HFFc6 (cell line): Measurements from ENCODE around the gene SLC39A11. TPM values are rescaled to one million over a fixed set of nuclear protein-coding genes. Genes with fewer than 3 reads are reported as not detected.

Experiments used
- DNase-seq: peaks from one replicate; pipeline ENCODE4 v3.0.0-alpha.2; 2018
- H3K27ac Mint-ChIP-seq: 2 replicates; pipeline ENCODE4 v1.8.0; 2020; ENCODE audit warnings: mild to moderate bottlenecking, mixed read lengths
- H3K27me3 Mint-ChIP-seq: 2 replicates; pipeline ENCODE4 v1.8.0; 2021; ENCODE audit warnings: mild to moderate bottlenecking, moderate library complexity, mixed read lengths; ENCODE audit not compliant: insufficient read depth
- H3K36me3 Mint-ChIP-seq: 2 replicates; pipeline ENCODE4 v1.8.0; 2021; ENCODE audit warnings: low read depth, mixed read lengths
- H3K4me1 Mint-ChIP-seq: 2 replicates; pipeline ENCODE4 v1.8.0; 2020; ENCODE audit warnings: low read depth, mixed read lengths
- H3K4me3 Mint-ChIP-seq: 2 replicates; pipeline ENCODE4 v1.8.0; 2020; ENCODE audit warnings: mild to moderate bottlenecking, moderate library complexity, mixed read lengths
- H3K9me3 Mint-ChIP-seq: 2 replicates; pipeline ENCODE4 v1.8.0; 2020; ENCODE audit warnings: mild to moderate bottlenecking, mixed read lengths
- total RNA-seq, 6 experiments: library from RNA; stranded (reverse); fragmentation: NEBNext Ultra II Directional; extraction: Animal tissue kit (Norgen Biotek cat#: 25700); gene quantifications; 2 replicates in 1 of 6; 3 replicates in 5 of 6; pipeline ENCODE4 v1.2.3, GENCODE V29; 2021
- TF ChIP-seq, protein P1 (sequence below): fragments of 200-600 bp; sonication (generic); IDR thresholded peaks from 2 replicates; pipeline ENCODE4 v1.5.0; 2021; ENCODE audit warnings: antibody characterized with exemption, mild to moderate bottlenecking

Gene SLC39A11
- total RNA-seq, 6 experiments from 2014 or later: 29.7 to 40.6 (median 34.9) TPM

DNA sequence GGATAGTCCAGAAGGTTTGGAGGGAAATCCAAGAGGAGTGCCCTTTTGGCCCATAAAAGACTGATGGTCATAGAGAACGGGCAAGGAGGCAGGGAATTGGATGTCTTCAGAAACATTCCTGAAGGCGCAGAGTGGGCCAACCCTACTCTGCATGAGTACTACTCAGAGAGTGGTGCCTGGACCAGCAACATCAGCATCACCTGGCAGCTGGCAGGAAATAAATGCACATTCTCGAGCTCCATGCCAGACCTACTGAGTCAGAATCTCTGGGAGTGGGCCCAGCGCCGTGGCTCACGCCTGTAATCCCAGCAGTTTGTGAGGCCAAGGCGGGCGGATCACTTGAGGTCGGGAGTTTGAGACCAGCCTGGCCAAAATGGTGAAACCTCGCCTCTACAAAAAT lies 27.1 kb upstream of the SLC39A11 start:
- TF ChIP-seq, protein P1, sequence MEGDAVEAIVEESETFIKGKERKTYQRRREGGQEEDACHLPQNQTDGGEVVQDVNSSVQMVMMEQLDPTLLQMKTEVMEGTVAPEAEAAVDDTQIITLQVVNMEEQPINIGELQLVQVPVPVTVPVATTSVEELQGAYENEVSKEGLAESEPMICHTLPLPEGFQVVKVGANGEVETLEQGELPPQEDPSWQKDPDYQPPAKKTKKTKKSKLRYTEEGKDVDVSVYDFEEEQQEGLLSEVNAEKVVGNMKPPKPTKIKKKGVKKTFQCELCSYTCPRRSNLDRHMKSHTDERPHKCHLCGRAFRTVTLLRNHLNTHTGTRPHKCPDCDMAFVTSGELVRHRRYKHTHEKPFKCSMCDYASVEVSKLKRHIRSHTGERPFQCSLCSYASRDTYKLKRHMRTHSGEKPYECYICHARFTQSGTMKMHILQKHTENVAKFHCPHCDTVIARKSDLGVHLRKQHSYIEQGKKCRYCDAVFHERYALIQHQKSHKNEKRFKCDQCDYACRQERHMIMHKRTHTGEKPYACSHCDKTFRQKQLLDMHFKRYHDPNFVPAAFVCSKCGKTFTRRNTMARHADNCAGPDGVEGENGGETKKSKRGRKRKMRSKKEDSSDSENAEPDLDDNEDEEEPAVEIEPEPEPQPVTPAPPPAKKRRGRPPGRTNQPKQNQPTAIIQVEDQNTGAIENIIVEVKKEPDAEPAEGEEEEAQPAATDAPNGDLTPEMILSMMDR: no peak
- peaks cover 14% of the 10 kb centered on the region for H3K4me1 Mint-ChIP-seq
- no peaks in the 10 kb centered on the region for H3K36me3 Mint-ChIP-seq
- H3K9me3 Mint-ChIP-seq: no peaks in the 10 kb centered on the region
- DNase-seq: no peak
- H3K27me3 Mint-ChIP-seq: peaks cover 11% of the 10 kb centered on the region
- no peak overlapping the region for H3K27ac Mint-ChIP-seq
- no peak overlapping the region for H3K4me3 Mint-ChIP-seq

DNA sequence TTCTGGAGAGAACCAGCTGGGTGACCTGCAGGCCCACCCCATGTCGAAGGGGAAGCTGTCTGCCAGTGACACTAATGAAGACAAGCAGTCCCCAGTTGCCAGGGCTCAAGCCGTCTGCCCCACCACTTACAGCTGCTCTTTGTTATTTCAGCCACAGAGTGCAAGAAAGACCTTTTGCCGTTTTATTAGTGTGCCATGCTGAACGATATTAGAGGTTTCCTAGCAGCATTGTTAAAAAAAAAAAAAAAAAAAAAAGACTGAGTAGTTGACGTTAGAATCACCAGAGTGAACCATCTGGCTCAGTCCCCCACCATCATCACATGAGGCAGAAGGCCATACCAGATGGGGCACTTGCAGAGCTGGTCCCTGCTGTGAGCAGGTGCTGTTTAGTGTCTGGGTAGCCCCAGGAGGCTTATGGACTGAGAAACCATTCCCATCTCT lies 26.5 kb upstream of the SLC39A11 start:
- Mint-ChIP-seq H3K27ac (no peak overlapping the region), H3K4me1 (peaks cover 14% of the 10 kb centered on the region), H3K4me3 (no peak overlapping the region), H3K36me3 (no peaks in the 10 kb centered on the region), H3K27me3 (peaks cover 11% of the 10 kb centered on the region), H3K9me3 (no peaks in the 10 kb centered on the region)
- no peak for DNase-seq
- TF ChIP-seq, protein P1: no peak

DNA sequence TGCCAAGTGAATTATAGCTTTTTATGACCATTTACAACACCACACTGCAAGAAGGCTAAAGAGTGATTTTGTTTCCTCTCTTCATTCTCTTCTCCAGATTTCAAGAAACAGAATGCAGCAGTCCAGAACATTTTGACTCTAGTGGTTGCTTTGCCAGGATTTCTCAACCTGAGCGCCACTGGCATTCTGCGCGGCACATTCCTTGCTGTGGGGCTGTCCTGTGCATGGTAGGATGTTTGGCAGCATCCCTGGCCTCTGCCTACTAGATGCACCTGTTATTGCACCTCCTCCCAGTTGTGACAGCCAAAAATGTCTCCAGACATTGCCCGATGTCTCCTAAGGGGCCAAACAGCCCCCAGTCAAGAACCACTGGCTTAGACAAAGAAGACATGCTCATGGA lies 25.7 kb upstream of the SLC39A11 start:
- Mint-ChIP-seq H3K4me1 (peaks cover 14% of the 10 kb centered on the region), H3K27ac (no peak overlapping the region), H3K36me3 (no peaks in the 10 kb centered on the region), H3K4me3 (no peak overlapping the region), H3K27me3 (peaks cover 11% of the 10 kb centered on the region), H3K9me3 (no peaks in the 10 kb centered on the region)
- TF ChIP-seq, protein P1: no peak
- no peak for DNase-seq

DNA sequence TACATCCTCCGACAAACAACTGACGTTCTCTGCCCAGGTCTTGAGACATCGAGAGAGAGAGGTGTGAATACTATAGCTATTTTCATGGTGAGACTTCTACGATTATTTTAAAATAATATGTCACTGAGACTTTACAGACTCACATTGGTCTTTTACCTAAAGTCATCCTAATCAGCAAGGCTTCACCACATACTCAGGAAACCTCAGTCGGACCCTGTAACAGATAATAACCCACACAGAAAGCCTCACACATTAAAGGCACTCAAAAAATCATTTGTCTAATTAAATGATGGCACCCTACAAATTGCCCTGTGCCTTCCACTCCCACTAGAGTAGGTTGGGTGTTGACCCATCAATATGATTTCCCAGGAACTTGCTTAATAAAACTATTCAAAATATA lies 19.8 kb upstream of the SLC39A11 start:
- H3K4me3 Mint-ChIP-seq: no peak overlapping the region

DNA sequence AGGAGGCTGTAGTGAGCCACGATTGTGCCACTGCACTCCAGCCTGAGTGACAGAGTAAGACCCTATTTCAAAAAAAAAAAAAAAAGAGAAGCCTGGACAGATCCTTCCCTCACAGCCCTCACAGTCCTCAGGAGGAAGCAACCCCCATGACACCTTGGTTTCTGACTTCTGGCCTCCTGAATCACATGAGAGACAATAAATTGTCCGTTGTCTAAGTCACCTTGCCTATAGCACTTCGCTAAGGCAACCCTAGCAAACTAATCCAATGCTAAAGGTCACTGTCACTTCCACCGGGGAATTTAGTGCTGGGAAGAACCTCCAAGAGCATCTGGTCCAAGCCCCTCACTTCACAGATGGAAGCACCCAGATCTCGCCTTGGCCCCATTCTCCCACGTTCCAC lies 18.9 kb upstream of the SLC39A11 start:
- TF ChIP-seq, protein P1: no peak

More for the DNA sequence above, 19.8 kb upstream of the SLC39A11 start:
- DNase-seq: no peak
- Mint-ChIP-seq H3K4me1 (peaks cover 7% of the 10 kb centered on the region), H3K27ac (no peak overlapping the region), H3K9me3 (no peaks in the 10 kb centered on the region), H3K27me3 (peaks cover 10% of the 10 kb centered on the region; the same call in 1 of the 2 replicates), H3K36me3 (no peaks in the 10 kb centered on the region)
- TF ChIP-seq, protein P1: no peak

DNA sequence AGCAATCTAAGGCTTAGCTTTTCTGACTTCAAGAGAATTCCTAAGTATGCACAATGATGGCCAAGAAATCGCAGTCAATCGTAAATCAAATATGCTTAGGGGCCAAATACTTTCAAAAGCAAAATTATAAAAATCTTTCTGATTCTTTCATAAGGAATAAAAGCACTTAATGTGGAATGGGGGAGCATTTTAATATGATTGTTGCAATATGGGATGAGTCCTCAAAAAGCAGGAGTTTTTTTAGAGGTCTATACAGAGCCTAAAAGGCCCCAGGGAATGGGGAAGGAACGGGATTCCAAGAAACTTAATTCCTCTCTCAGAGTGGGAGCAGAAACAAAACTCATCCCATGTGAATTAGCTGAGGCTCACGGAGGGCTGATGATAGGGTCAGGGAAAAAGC lies 14.7 kb upstream of the SLC39A11 start:
- TF ChIP-seq, protein P1: no peak
- no peak for DNase-seq
- peaks cover 5% of the 10 kb centered on the region for H3K27me3 Mint-ChIP-seq
- H3K9me3 Mint-ChIP-seq: no peaks in the 10 kb centered on the region
- H3K36me3 Mint-ChIP-seq: no peaks in the 10 kb centered on the region
- no peaks in the 10 kb centered on the region for H3K4me1 Mint-ChIP-seq
- H3K4me3 Mint-ChIP-seq: no peak overlapping the region
- no peak overlapping the region for H3K27ac Mint-ChIP-seq

More for the DNA sequence above, 18.9 kb upstream of the SLC39A11 start:
- H3K9me3 Mint-ChIP-seq: no peaks in the 10 kb centered on the region
- H3K4me3 Mint-ChIP-seq: no peak overlapping the region
- H3K27me3 Mint-ChIP-seq: peaks cover 6% of the 10 kb centered on the region; the same call in 1 of the 2 replicates
- H3K4me1 Mint-ChIP-seq: peaks cover 7% of the 10 kb centered on the region
- no peak overlapping the region for H3K27ac Mint-ChIP-seq
- H3K36me3 Mint-ChIP-seq: no peaks in the 10 kb centered on the region
- no peak for DNase-seq
